AG04450 (cell line): ENCODE data around the gene GNG13. TPM values are rescaled to one million over a fixed set of nuclear protein-coding genes. Genes with fewer than 3 reads are reported as not detected.

Source experiments
- CTCF ChIA-PET: fragments of 300-600, 350-600 bp; formaldehyde crosslinking; extraction: SDS; loops from one replicate; lab custom pipeline; 2022; ENCODE audit warnings: antibody characterized with exemption, inconsistent platforms; lab: Charles Lee
- POLR2A ChIA-PET: fragments of 350-600 bp; formaldehyde crosslinking; extraction: SDS; loops from one replicate; lab custom pipeline; 2021; ENCODE audit warnings: antibody characterized with exemption, inconsistent platforms; lab: Yijun Ruan, JAX
- DNase-seq: peaks from one replicate; pipeline ENCODE4 v3.0.0-alpha.2; 2011; ENCODE audit warnings: low read depth, low spot score
- H3K27ac ChIP-seq: one replicate; pipeline ENCODE4 v1.5.1; 2012; ENCODE audit warnings: low read depth, low read length, control low read depth
- H3K27me3 ChIP-seq: one replicate; pipeline ENCODE4 v1.6.0; 2012; ENCODE audit warnings: low read length; ENCODE audit not compliant: control insufficient read depth, insufficient read depth
- H3K4me3 ChIP-seq: 2 replicates; pipeline ENCODE4 v1.5.1; 2011; ENCODE audit warnings: mild to moderate bottlenecking, low read depth, low read length, control low read depth
- H3K9me3 ChIP-seq: 2 replicates; pipeline ENCODE4 v1.5.1; 2012; ENCODE audit warnings: low read length; ENCODE audit not compliant: control insufficient read depth, insufficient read depth
- polyA plus RNA-seq: library from polyadenylated mRNA; depleted of rRNA; stranded (reverse); fragments of >200 nt; gene quantifications from 2 replicates; pipeline ENCODE4 v1.2.3, GENCODE V29; 2011
- TF ChIP-seq, protein P1 (sequence below): IDR thresholded peaks from 2 replicates; pipeline ENCODE4 v1.5.1; 2011; ENCODE audit warnings: low read depth, low read length, control low read depth, inconsistent platforms

The GNG13 gene
- polyA plus RNA-seq, 1 experiment, result not detected

- DNase-seq, result no peak
- POLR2A ChIA-PET, result interaction anchor here (0.5 to 1.5 kb wide), 2 partner anchors 13 to 74 kb away, joined by 3 to 4 read pairs; partner anchors contain the start of genes CHTF18 and RPUSD1
- CTCF ChIA-PET, result no interaction called here
These were observed 1.2 kb upstream of the GNG13 start for GRCh38 chr16:801584-802363.

DNA sequence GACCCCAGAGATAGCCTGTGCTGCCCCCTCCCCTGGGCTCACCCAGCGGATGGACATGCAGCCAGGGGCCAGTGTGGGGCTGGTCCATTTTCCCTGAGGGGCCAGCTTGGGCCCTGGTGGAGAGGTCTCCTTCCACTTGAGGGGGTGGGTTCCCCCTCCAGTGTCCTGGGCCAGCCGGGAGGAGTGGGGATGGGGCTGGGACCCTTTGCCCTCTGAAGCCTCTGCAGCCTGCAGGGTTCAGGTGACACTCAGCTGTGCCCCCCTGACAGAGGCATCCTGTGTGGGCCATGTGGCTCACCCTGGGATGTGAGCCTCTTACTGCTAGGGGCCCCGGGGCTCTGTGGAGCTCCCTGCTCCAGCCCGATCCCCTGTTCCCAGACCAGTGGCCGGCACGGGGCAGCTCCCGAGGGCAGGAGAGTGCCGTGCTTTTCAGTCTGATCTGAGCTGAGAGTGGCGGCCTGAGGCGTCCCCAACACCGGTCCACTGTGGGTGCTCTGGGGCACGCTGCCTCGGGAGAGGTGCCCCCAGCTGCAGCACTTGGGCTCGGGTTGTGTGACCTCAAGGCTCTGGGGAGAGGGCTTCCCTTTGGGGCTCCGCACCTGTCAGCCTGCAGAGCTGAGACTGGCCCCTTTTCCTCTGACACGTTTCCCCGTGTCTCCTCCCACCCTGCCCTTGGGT is 439 bp upstream of the GNG13 start:
- Histone ChIP-seq H3K4me3 (no peak overlapping the region), H3K27ac (no peak overlapping the region), H3K27me3 (peaks cover 23% of the 10 kb centered on the region), H3K9me3 (peaks cover 10% of the 10 kb centered on the region; the same call in 1 of the 2 replicates)
- POLR2A ChIA-PET, result interaction anchor here (1.5 kb wide), 1 partner anchor 13 kb away, joined by 4 read pairs; the partner anchor contains the start of genes CHTF18 and RPUSD1
- TF ChIP-seq, protein P1, sequence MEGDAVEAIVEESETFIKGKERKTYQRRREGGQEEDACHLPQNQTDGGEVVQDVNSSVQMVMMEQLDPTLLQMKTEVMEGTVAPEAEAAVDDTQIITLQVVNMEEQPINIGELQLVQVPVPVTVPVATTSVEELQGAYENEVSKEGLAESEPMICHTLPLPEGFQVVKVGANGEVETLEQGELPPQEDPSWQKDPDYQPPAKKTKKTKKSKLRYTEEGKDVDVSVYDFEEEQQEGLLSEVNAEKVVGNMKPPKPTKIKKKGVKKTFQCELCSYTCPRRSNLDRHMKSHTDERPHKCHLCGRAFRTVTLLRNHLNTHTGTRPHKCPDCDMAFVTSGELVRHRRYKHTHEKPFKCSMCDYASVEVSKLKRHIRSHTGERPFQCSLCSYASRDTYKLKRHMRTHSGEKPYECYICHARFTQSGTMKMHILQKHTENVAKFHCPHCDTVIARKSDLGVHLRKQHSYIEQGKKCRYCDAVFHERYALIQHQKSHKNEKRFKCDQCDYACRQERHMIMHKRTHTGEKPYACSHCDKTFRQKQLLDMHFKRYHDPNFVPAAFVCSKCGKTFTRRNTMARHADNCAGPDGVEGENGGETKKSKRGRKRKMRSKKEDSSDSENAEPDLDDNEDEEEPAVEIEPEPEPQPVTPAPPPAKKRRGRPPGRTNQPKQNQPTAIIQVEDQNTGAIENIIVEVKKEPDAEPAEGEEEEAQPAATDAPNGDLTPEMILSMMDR, result no peak
- CTCF ChIA-PET, result no interaction called here
- no peak for DNase-seq

More at GRCh38 chr16:801584-802363, 1.2 kb upstream of the GNG13 start:
- Histone ChIP-seq H3K4me3 (no peak overlapping the region), H3K9me3 (peaks cover 10% of the 10 kb centered on the region; the same call in 1 of the 2 replicates), H3K27me3 (peaks cover 23% of the 10 kb centered on the region), H3K27ac (no peak overlapping the region)
- TF ChIP-seq, protein P1, result no peak

DNA sequence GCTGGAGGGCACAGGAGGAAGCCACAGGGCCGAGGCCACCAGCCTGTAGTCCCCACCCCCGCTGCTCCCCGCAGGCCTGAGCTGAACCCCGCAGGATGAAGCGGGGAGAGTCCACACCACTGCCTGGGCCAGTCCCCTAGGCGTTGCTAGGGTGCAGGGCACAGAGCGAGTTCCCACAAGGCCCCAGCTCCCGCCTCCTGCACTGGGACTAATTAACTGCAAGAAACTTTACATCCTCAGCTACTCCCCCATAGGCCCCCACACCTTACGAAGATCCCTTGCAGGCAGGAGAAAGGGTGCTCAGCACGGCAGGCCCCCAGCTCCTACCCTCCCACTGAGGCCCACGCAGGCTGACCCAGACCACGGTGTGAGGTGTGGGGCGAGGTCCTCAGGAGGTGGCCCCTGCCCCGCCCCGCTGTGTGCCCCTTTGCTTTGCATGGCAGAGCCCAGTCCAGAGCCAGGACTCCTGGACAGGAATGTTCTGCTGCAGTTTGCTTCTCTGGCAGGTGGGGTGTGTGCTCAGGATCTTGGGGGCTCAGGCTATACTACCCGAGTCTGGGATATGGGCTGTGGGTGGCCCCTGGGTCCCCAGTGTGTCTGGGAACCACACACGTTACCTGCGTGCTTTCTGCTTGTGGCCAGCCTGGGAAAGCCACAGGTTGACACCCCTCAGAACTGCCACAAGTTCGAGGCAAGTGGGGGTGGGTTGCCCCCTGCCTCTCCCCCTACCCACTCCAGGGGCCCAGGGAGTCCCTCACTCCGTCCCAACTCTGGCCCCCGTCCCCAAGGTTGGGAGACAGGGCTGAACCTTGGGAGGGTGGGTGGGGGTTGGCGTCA is 1.2 kb downstream of the GNG13 start:
- no peak overlapping the region for H3K4me3 ChIP-seq
- ChIA-PET CTCF (no interaction called here), POLR2A (no interaction called here)
- H3K9me3 ChIP-seq, result peaks cover 10% of the 10 kb centered on the region; the same call in 1 of the 2 replicates
- TF ChIP-seq, protein P1, result no peak
- peaks cover 23% of the 10 kb centered on the region for H3K27me3 ChIP-seq
- H3K27ac ChIP-seq, result no peak overlapping the region
- no peak for DNase-seq

DNA sequence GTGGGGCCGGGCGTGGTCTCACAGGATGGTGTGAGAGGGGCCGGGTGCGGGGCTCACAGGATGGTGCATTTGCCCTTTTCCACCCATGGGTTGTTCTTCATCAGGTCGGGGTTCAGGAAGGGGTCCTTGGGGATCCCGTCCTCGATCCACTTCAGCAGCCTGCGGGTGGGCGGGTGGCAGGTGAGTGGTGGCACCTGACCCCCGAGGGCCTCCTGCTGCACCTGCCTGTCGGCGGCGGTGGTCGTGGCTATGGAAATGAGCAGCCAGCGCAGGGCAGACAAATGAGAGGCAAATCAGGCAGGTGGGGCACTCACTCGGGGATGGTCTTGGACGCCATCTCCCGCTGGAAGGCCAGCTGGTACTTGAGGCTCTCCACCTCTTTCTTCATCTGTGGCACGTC is 1.9 kb downstream of the GNG13 start:
- Histone ChIP-seq H3K27ac (no peak overlapping the region), H3K9me3 (peaks cover 10% of the 10 kb centered on the region; the same call in 1 of the 2 replicates), H3K27me3 (peaks cover 23% of the 10 kb centered on the region), H3K4me3 (no peak overlapping the region)
- ChIA-PET CTCF (no interaction called here), POLR2A (no interaction called here)
- DNase-seq, result no peak
- TF ChIP-seq, protein P1, result no peak
